Measurements from ENCODE around the gene FAM114A1. TPM values are rescaled to one million over a fixed set of nuclear protein-coding genes. Genes with fewer than 3 reads are reported as not detected.

The FAM114A1 gene
- polyA plus RNA-seq, 1 donor from 2014 or later, result not detected

DNA sequence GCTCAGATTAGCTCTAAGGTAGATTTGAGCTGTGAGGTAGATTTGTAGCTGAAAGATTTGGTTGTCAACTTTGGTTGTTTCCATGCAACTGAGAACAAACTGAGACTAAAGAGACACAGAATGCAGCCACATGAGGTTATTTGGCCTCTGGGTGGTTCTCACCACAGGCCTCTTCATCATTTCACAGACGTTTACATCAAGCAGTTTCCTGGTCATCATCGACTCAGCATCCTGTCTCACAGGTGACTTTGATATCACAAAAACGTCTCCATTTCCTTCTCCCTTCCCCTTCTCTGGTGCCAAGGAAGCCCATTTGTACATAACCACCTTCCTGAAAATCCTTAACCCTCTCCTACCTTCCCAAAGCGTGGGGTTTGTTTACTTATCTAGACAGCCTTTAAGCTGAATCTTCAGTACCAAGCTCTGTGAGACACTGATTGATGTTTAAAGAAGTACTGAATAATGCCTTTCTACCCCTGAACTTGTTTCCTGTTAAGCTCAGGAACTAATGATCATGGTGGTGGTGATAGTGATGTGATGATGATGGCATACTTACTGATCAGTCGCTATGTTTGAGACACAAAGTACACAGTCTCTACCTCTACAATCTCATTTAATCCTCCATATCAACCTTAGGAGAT, 81.9 kb downstream of the FAM114A1 start:
- no peak overlapping the region for H3K27ac ChIP-seq (ENCODE audit: low read length)
- H3K79me2 ChIP-seq (replicated peaks; ENCODE audit: insufficient read depth, low read length), result no peaks in the 10 kb centered on the region
- no peaks in the 10 kb centered on the region for H3K9me2 ChIP-seq (ENCODE audit: insufficient read depth, low read length)
- no peaks in the 10 kb centered on the region for H3K9me3 ChIP-seq (ENCODE audit: low read length)
- no peaks in the 10 kb centered on the region for H3K27me3 ChIP-seq (ENCODE audit: insufficient read depth, low read depth, low read length)
- H3K36me3 ChIP-seq (ENCODE audit: insufficient read depth, low read length), result no peaks in the 10 kb centered on the region
- H2AFZ ChIP-seq (ENCODE audit: low read depth, low read length), result no peak overlapping the region
- H3F3A ChIP-seq (ENCODE audit: insufficient read depth, low read length, poor library complexity, severe bottlenecking), result no peaks in the 10 kb centered on the region
- no peak overlapping the region for H3K4me3 ChIP-seq (ENCODE audit: low read length)
- H4K20me1 ChIP-seq (ENCODE audit: insufficient read depth), result no peaks in the 10 kb centered on the region
- no peak overlapping the region for H3K9ac ChIP-seq (ENCODE audit: low read length)
- TF ChIP-seq TAF1 (IDR thresholded peaks at IDR 0.05; ENCODE audit: low read depth) (no peak), POLR2AphosphoS5 (IDR thresholded peaks at IDR 0.05) (no peak), SMC3 (conservative IDR thresholded peaks at IDR 0.05; ENCODE audit: poor library complexity) (no peak), EZH2 (IDR thresholded peaks at IDR 0.05; ENCODE audit: borderline replicate concordance, insufficient read depth, low read length, poor library complexity, severe bottlenecking) (no peak), MXI1 (conservative IDR thresholded peaks at IDR 0.05; ENCODE audit: poor library complexity, severe bottlenecking) (no peak), RAD21 (conservative IDR thresholded peaks at IDR 0.05) (no peak), EP300 (conservative IDR thresholded peaks at IDR 0.05; ENCODE audit: poor library complexity, severe bottlenecking) (no peak)
- TF ChIP-seq, protein P1, sequence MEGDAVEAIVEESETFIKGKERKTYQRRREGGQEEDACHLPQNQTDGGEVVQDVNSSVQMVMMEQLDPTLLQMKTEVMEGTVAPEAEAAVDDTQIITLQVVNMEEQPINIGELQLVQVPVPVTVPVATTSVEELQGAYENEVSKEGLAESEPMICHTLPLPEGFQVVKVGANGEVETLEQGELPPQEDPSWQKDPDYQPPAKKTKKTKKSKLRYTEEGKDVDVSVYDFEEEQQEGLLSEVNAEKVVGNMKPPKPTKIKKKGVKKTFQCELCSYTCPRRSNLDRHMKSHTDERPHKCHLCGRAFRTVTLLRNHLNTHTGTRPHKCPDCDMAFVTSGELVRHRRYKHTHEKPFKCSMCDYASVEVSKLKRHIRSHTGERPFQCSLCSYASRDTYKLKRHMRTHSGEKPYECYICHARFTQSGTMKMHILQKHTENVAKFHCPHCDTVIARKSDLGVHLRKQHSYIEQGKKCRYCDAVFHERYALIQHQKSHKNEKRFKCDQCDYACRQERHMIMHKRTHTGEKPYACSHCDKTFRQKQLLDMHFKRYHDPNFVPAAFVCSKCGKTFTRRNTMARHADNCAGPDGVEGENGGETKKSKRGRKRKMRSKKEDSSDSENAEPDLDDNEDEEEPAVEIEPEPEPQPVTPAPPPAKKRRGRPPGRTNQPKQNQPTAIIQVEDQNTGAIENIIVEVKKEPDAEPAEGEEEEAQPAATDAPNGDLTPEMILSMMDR (IDR thresholded peaks at IDR 0.05; ENCODE audit: poor library complexity, severe bottlenecking), result no peak
- TF ChIP-seq, protein P2, sequence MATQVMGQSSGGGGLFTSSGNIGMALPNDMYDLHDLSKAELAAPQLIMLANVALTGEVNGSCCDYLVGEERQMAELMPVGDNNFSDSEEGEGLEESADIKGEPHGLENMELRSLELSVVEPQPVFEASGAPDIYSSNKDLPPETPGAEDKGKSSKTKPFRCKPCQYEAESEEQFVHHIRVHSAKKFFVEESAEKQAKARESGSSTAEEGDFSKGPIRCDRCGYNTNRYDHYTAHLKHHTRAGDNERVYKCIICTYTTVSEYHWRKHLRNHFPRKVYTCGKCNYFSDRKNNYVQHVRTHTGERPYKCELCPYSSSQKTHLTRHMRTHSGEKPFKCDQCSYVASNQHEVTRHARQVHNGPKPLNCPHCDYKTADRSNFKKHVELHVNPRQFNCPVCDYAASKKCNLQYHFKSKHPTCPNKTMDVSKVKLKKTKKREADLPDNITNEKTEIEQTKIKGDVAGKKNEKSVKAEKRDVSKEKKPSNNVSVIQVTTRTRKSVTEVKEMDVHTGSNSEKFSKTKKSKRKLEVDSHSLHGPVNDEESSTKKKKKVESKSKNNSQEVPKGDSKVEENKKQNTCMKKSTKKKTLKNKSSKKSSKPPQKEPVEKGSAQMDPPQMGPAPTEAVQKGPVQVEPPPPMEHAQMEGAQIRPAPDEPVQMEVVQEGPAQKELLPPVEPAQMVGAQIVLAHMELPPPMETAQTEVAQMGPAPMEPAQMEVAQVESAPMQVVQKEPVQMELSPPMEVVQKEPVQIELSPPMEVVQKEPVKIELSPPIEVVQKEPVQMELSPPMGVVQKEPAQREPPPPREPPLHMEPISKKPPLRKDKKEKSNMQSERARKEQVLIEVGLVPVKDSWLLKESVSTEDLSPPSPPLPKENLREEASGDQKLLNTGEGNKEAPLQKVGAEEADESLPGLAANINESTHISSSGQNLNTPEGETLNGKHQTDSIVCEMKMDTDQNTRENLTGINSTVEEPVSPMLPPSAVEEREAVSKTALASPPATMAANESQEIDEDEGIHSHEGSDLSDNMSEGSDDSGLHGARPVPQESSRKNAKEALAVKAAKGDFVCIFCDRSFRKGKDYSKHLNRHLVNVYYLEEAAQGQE (IDR thresholded peaks at IDR 0.05; ENCODE audit: borderline replicate concordance), result no peak
- no peak overlapping the region for H3K4me2 ChIP-seq (ENCODE audit: low read length)

DNA sequence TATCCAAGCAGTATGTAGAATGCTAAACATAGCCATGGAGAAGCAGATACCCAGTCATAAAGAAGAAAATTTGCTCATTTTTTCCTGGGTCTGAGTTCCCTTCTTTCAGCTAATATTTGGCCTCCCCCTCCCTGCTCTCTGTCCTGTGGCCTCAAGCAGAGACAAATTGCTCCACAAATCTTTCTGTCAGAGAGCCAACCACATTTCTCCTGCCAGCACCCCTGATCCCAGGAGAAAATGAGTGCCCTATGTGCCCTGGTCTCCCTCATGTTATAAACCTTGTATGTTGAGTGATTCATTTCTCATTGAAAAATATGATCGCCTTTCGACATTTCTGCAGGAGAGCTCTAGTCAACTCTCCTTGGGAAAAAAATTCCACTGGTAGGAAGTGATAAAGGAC, 82.6 kb downstream of the FAM114A1 start:
- Histone ChIP-seq H3K9me3 (ENCODE audit: low read length) (no peaks in the 10 kb centered on the region), H2AFZ (ENCODE audit: low read depth, low read length) (no peak overlapping the region), H3K4me2 (ENCODE audit: low read length) (no peak overlapping the region), H4K20me1 (ENCODE audit: insufficient read depth) (no peaks in the 10 kb centered on the region), H3K9me2 (ENCODE audit: insufficient read depth, low read length) (no peaks in the 10 kb centered on the region), H3F3A (ENCODE audit: insufficient read depth, low read length, poor library complexity, severe bottlenecking) (no peaks in the 10 kb centered on the region), H3K27me3 (ENCODE audit: insufficient read depth, low read depth, low read length) (no peaks in the 10 kb centered on the region), H3K9ac (ENCODE audit: low read length) (no peak overlapping the region), H3K36me3 (ENCODE audit: insufficient read depth, low read length) (no peaks in the 10 kb centered on the region), H3K27ac (ENCODE audit: low read length) (no peak overlapping the region), H3K79me2 (replicated peaks; ENCODE audit: insufficient read depth, low read length) (no peaks in the 10 kb centered on the region), H3K4me3 (ENCODE audit: low read length) (no peak overlapping the region)
- TF ChIP-seq TAF1 (IDR thresholded peaks at IDR 0.05; ENCODE audit: low read depth), result no peak
- no peak for TF ChIP-seq EZH2 (IDR thresholded peaks at IDR 0.05; ENCODE audit: borderline replicate concordance, insufficient read depth, low read length, poor library complexity, severe bottlenecking)
- TF ChIP-seq, protein P2 (IDR thresholded peaks at IDR 0.05; ENCODE audit: borderline replicate concordance), result no peak
- no peak for TF ChIP-seq RAD21 (conservative IDR thresholded peaks at IDR 0.05)
- TF ChIP-seq, protein P1 (IDR thresholded peaks at IDR 0.05; ENCODE audit: poor library complexity, severe bottlenecking), result no peak
- no peak for TF ChIP-seq MXI1 (conservative IDR thresholded peaks at IDR 0.05; ENCODE audit: poor library complexity, severe bottlenecking)
- TF ChIP-seq POLR2AphosphoS5 (IDR thresholded peaks at IDR 0.05), result no peak
- no peak for TF ChIP-seq SMC3 (conservative IDR thresholded peaks at IDR 0.05; ENCODE audit: poor library complexity)
- no peak for TF ChIP-seq EP300 (conservative IDR thresholded peaks at IDR 0.05; ENCODE audit: poor library complexity, severe bottlenecking)
